GM18511 (cell line): Measurements from ENCODE around the gene ATG16L1.
"Not testable (repeated sequence)": the region's sequence is repeated elsewhere in the genome, so short reads cannot be mapped to it uniquely, and the experiment has no call there.

Experiments used
- ATAC-seq: cut with Tn5 transposase; IDR thresholded peaks from one replicate; pipeline ENCODE4 v1.9.1; 2021; ENCODE audit warnings: mild to moderate bottlenecking, moderate library complexity; ENCODE audit not compliant: unreplicated experiment

The ATG16L1 gene

GRCh38 chr2:233328922-233329321 is 77.4 kb downstream of the ATG16L1 start:
- no peak for ATAC-seq

GRCh38 chr2:233329489-233330135 is 78.1 kb downstream of the ATG16L1 start:
- ATAC-seq, result no peak

GRCh38 chr2:233331536-233331935 is 80.1 kb downstream of the ATG16L1 start:
- peak; percentile 97 for ATAC-seq

GRCh38 chr2:233332125-233332524 is 80.7 kb downstream of the ATG16L1 start:
- ATAC-seq, result no peak

GRCh38 chr2:233334915-233335314 is 83.4 kb downstream of the ATG16L1 start:
- no peak for ATAC-seq

GRCh38 chr2:233336091-233336490 is 84.6 kb downstream of the ATG16L1 start:
- not testable (repeated sequence) for ATAC-seq

- no peak for ATAC-seq
Measured at GRCh38 chr2:233336541-233336940, 85.1 kb downstream of the ATG16L1 start.

GRCh38 chr2:233338046-233338445 is 86.6 kb downstream of the ATG16L1 start:
- ATAC-seq, result no peak

- no peak for ATAC-seq
Measured at GRCh38 chr2:233338812-233339368, 87.4 kb downstream of the ATG16L1 start.

GRCh38 chr2:233339427-233339826 is 88.0 kb downstream of the ATG16L1 start:
- ATAC-seq, result no peak

GRCh38 chr2:233341296-233341695 is 89.8 kb downstream of the ATG16L1 start:
- no peak for ATAC-seq

- no peak for ATAC-seq
Measured at GRCh38 chr2:233342301-233342700, 90.8 kb downstream of the ATG16L1 start.

- no peak for ATAC-seq
Measured at GRCh38 chr2:233343171-233343705, 91.8 kb downstream of the ATG16L1 start.
